K562 (cell line): ENCODE results near the gene TMEM167A. TPM values are rescaled to one million over a fixed set of nuclear protein-coding genes. Genes with fewer than 3 reads are reported as not detected.

Experiments
- ADNP ChIP-seq: fragments of 200-800 bp; sonication (Bioruptor generic); IDR thresholded peaks from 2 replicates; pipeline ENCODE4 v1.6.1; 2016; ENCODE audit warnings: missing genetic modification characterization, missing compliant biosample characterization
- BRD4 ChIP-seq: fragments of 200-600 bp; sonication (generic); IDR thresholded peaks from 2 replicates; pipeline ENCODE4 v1.6.1; 2017; ENCODE audit warnings: inconsistent platforms
- DNMT1 ChIP-seq: fragments of 450-650 bp; IDR thresholded peaks from 2 replicates; pipeline ENCODE4 v1.6.1; 2016; ENCODE audit warnings: antibody characterized with exemption, mild to moderate bottlenecking
- DPF2 ChIP-seq: fragments of 450-650 bp; IDR thresholded peaks from 2 replicates; pipeline ENCODE4 v1.6.1; 2016
- KDM2B ChIP-seq: fragments of 250-450 bp; sonication (Bioruptor Pico); IDR thresholded peaks from 2 replicates; pipeline ENCODE4 v1.8.0; 2021; ENCODE audit warnings: mild to moderate bottlenecking, moderate library complexity
- MGA ChIP-seq: fragments of 450-650 bp; IDR thresholded peaks from 2 replicates; pipeline ENCODE4 v1.6.1; 2016; ENCODE audit warnings: mild to moderate bottlenecking, moderate library complexity
- NR0B1 ChIP-seq: fragments of 450-650 bp; IDR thresholded peaks from one replicate; pipeline ENCODE4 v1.6.1; 2018; ENCODE audit warnings: mild to moderate bottlenecking, moderate library complexity; ENCODE audit not compliant: partially characterized antibody
- SIX5 ChIP-seq, 2 experiments: IDR thresholded peaks; 2 replicates each; pipeline ENCODE4 v1.6.1; 2011; ENCODE audit warnings: low read length in 2 of 2, borderline replicate concordance in 1 of 2, low read depth in 1 of 2, mild to moderate bottlenecking in 1 of 2, moderate library complexity in 1 of 2; ENCODE audit not compliant: insufficient read depth in 1 of 2
- ZNF436 ChIP-seq: fragments of 250-450, 450-650 bp; sonication (Bioruptor Pico); formaldehyde crosslinking; IDR thresholded peaks from 2 replicates; pipeline ENCODE4 v1.7.0; 2020; ENCODE audit warnings: mild to moderate bottlenecking
- ZNF584 ChIP-seq: fragments of 200-800 bp; sonication (Bioruptor generic); IDR thresholded peaks from 2 replicates; pipeline ENCODE4 v1.6.1; 2016; ENCODE audit warnings: low read depth, mild to moderate bottlenecking, missing genetic modification characterization, missing compliant biosample characterization
- polyA plus RNA-seq, 8 experiments: library from polyadenylated mRNA; depleted of rRNA in 4 of 8; stranded (reverse) in 5 of 8; unstranded in 3 of 8; fragments of >200 nt; fragmentation: Nextera tagmentation in 2 of 8; fragmentation: Illumina TruSeq in 1 of 8; extraction: Ambion mirVana in 2 of 8; extraction: Trizol in 1 of 8; gene quantifications; 2 replicates each; pipeline versions ENCODE4 v1.2.1 to v1.2.3, GENCODE V29; 2011 to 2014; ENCODE audit warnings: inconsistent platforms in 1 of 8, missing spikeins in 1 of 8
- total RNA-seq, 7 experiments: library from RNA; depleted of rRNA in 6 of 7; stranded (reverse); fragments of >200 nt in 6 of 7; fragmentation: Illumina TruSeq in 2 of 7; extraction: Trizol in 2 of 7; gene quantifications; 2 replicates each; pipeline versions ENCODE4 v1.2.1 to v1.2.3, GENCODE V29; 2011 to 2021; ENCODE audit warnings: low replicate concordance in 1 of 7
- TF ChIP-seq, protein P1 (sequence below): fragments of 250-450 bp; sonication (Bioruptor Pico); IDR thresholded peaks from 2 replicates; pipeline ENCODE4 v1.9.0; 2021; ENCODE audit warnings: mild to moderate bottlenecking
- TF ChIP-seq, protein P2 (sequence below): fragments of 250-450 bp; sonication (Bioruptor Pico); IDR thresholded peaks from 2 replicates; pipeline ENCODE4 v1.8.0; 2022; ENCODE audit warnings: inconsistent platforms

TMEM167A gene
- total and polyA plus RNA-seq, 9 of the 15 experiments (the other 6 are each of a cell fraction or from before 2014, with no cell fraction given), result 35.3 to 458 (median 110) TPM

DNA sequence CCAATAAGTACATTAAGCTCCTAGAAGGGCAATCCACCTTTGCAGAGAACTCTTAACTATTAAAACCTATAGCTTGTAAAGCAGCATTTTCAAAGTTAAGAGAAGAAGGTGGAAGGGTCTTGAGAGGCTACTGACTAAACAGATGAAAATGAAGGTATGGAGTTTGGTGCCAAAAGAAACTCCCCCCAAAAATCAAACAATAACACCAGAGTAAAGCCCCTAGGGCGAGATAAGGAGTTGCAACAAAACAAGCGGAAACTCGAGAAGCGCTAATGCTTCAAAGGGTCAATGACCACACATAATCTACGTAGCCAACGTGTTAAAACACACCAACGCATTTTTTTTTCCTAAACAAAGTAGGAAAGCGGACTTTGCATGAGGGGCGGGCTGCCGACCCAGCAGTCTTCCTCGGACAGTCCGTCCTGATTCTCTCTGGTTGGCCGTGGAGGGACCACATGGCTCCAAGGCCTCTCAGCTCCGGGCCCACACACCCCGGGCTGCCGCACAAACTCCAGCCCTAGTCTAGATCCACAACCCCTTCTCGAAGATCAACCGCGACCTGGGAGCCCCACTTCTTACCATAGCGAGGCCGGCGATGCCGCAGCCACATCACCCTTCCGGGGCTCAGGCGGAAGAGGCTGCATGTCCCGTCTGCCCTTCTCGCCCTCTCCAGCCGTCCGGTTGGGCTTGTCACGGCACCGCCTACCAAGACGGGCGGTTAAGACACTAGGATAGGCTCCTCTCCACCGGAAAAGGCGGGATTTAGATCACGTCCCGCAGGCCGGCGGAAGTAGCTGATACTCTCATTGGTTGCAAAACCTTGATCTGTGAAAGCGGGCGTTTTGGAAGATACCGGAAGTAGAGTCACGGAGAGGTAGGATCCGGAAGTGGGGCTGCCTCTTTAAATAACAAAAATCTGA, at the start of gene TMEM167A, which contains the start of gene XRCC4 (continued):
- TF ChIP-seq MGA, result no peak
- no peak for TF ChIP-seq ADNP (tag)
- no peak for TF ChIP-seq ZNF436 (CRISPR knock-in tag)
- TF ChIP-seq, protein P1, sequence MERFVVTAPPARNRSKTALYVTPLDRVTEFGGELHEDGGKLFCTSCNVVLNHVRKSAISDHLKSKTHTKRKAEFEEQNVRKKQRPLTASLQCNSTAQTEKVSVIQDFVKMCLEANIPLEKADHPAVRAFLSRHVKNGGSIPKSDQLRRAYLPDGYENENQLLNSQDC (CRISPR knock-in tag), result no peak; the same call in 1 of the 2 replicates
- TF ChIP-seq KDM2B (CRISPR knock-in tag), result no peak
- TF ChIP-seq ZNF584, result no peak
- no peak for TF ChIP-seq NR0B1
- TF ChIP-seq SIX5 (IDR thresholded peaks at IDR 0.05; ENCODE audit: borderline replicate concordance in 1 of 2, insufficient read depth in 1 of 2, low read depth in 1 of 2, low read length in 2 of 2), result no peak
- no peak; the same call in 1 of the 2 replicates for TF ChIP-seq BRD4
- TF ChIP-seq DPF2, result no peak
- TF ChIP-seq, protein P2, sequence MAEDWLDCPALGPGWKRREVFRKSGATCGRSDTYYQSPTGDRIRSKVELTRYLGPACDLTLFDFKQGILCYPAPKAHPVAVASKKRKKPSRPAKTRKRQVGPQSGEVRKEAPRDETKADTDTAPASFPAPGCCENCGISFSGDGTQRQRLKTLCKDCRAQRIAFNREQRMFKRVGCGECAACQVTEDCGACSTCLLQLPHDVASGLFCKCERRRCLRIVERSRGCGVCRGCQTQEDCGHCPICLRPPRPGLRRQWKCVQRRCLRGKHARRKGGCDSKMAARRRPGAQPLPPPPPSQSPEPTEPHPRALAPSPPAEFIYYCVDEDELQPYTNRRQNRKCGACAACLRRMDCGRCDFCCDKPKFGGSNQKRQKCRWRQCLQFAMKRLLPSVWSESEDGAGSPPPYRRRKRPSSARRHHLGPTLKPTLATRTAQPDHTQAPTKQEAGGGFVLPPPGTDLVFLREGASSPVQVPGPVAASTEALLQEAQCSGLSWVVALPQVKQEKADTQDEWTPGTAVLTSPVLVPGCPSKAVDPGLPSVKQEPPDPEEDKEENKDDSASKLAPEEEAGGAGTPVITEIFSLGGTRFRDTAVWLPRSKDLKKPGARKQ, result no peak
- no peak for TF ChIP-seq DNMT1
